ENCODE data around the gene PHLDB2.

- TF ChIP-seq SIN3A (IDR thresholded peaks at IDR 0.05; ENCODE audit: borderline replicate concordance, insufficient read depth, low read length) (no peak), REST (IDR thresholded peaks at IDR 0.05; ENCODE audit: insufficient read depth in 1 of 2, low read depth in 2 of 2, low read length in 2 of 2) (no peak)
Measured at GRCh38 chr3:111823341-111823855, 35.7 kb upstream of the PHLDB2 start.
